Trophoblast cell (in vitro differentiated cells and primary cell): Measurements from ENCODE around the gene CEP192.
"Not testable (repeated sequence)": the region's sequence is repeated elsewhere in the genome, so short reads cannot be mapped to it uniquely, and the experiment has no call there.

Source experiments
- DNase-seq, 2 donors: peaks; one replicate each; pipeline ENCODE4 v3.0.0-alpha.2; 2016
- H2AFZ ChIP-seq: 2 replicates; pipeline ENCODE4 v1.6.1; 2013; ENCODE audit warnings: low read length, moderate library complexity, mild to moderate bottlenecking; ENCODE audit not compliant: insufficient read depth, poor library complexity
- H2AK5ac ChIP-seq: 2 replicates; pipeline ENCODE4 v1.6.1; 2013; ENCODE audit warnings: mild to moderate bottlenecking, low read length
- H2BK120ac ChIP-seq: 2 replicates; pipeline ENCODE4 v1.6.1; 2013; ENCODE audit warnings: low read length, mild to moderate bottlenecking, moderate library complexity; ENCODE audit not compliant: insufficient read depth, poor library complexity
- H2BK12ac ChIP-seq: 2 replicates; pipeline ENCODE4 v1.6.1; 2013; ENCODE audit warnings: mild to moderate bottlenecking, low read length, moderate library complexity
- H2BK5ac ChIP-seq: 2 replicates; pipeline ENCODE4 v1.6.1; 2013; ENCODE audit warnings: low read length, low read depth, moderate library complexity, mild to moderate bottlenecking; ENCODE audit not compliant: poor library complexity
- H3K14ac ChIP-seq: 2 replicates; pipeline ENCODE4 v1.6.1; 2013; ENCODE audit warnings: mild to moderate bottlenecking, low read length
- H3K18ac ChIP-seq: 2 replicates; pipeline ENCODE4 v1.6.1; 2013; ENCODE audit warnings: mild to moderate bottlenecking, low read length
- H3K23ac ChIP-seq: 2 replicates; pipeline ENCODE4 v1.6.1; 2013; ENCODE audit warnings: low read length
- H3K27ac ChIP-seq: 2 replicates; pipeline ENCODE4 v1.5.1; 2013; ENCODE audit warnings: low read depth, mild to moderate bottlenecking, inconsistent platforms, low read length, moderate library complexity
- H3K27me3 ChIP-seq: 2 replicates; pipeline ENCODE4 v1.6.1; 2013; ENCODE audit warnings: inconsistent platforms, mild to moderate bottlenecking, low read length, moderate library complexity; ENCODE audit not compliant: insufficient read depth
- H3K36me3 ChIP-seq, 2 experiments: 1 replicate in 1 of 2; 2 replicates in 1 of 2; pipeline ENCODE4 v1.6.1; 2013; ENCODE audit warnings: low read length in 2 of 2, mild to moderate bottlenecking in 2 of 2, moderate library complexity in 1 of 2; ENCODE audit not compliant: insufficient read depth in 2 of 2, control insufficient read depth in 1 of 2
- H3K4ac ChIP-seq: 2 replicates; pipeline ENCODE4 v1.6.1; 2013; ENCODE audit warnings: low read depth, mild to moderate bottlenecking, low read length, moderate library complexity
- H3K4me1 ChIP-seq, 2 experiments: 1 replicate in 1 of 2; 2 replicates in 1 of 2; pipeline ENCODE4 v1.6.1; 2013; ENCODE audit warnings: low read length in 2 of 2, mild to moderate bottlenecking in 2 of 2, moderate library complexity in 1 of 2; ENCODE audit not compliant: insufficient read depth in 2 of 2, control insufficient read depth in 1 of 2
- H3K4me2 ChIP-seq: 2 replicates; pipeline ENCODE4 v1.6.1; 2013; ENCODE audit warnings: inconsistent platforms, mild to moderate bottlenecking, low read length, moderate library complexity
- H3K4me3 ChIP-seq: 2 replicates; pipeline ENCODE4 v1.5.1; 2013; ENCODE audit warnings: mild to moderate bottlenecking, low read depth, low read length, inconsistent platforms
- H3K79me1 ChIP-seq: one replicate; pipeline ENCODE4 v1.6.1; 2013; ENCODE audit warnings: low read length
- H3K79me2 ChIP-seq: 2 replicates; pipeline ENCODE4 v1.6.1; 2013; ENCODE audit warnings: low read length, mild to moderate bottlenecking; ENCODE audit not compliant: control insufficient read depth, insufficient read depth, poor library complexity
- H3K9ac ChIP-seq: 2 replicates; pipeline ENCODE4 v1.6.1; 2013; ENCODE audit warnings: mild to moderate bottlenecking, low read length
- H3K9me3 ChIP-seq: 2 replicates; pipeline ENCODE4 v1.6.1; 2013; ENCODE audit warnings: low read depth, mild to moderate bottlenecking, control low read depth, inconsistent platforms, low read length; ENCODE audit not compliant: insufficient read depth
- H4K12ac ChIP-seq: 2 replicates; pipeline ENCODE4 v1.6.1; 2013; ENCODE audit warnings: low read depth, mild to moderate bottlenecking, low read length, moderate library complexity
- H4K8ac ChIP-seq: 2 replicates; pipeline ENCODE4 v1.6.1; 2013; ENCODE audit warnings: low read depth, mild to moderate bottlenecking, low read length, moderate library complexity
- H4K91ac ChIP-seq: one replicate; pipeline ENCODE4 v1.6.1; 2013; ENCODE audit warnings: low read depth, mild to moderate bottlenecking, low read length, moderate library complexity
- WGBS: extraction: QIAGEN DNeasy Blood & Tissue Kit; methylation state at CpG from one replicate; pipeline ENCODE4 v1.1.7; 2013; ENCODE audit warnings: missing lambda C conversion rate; ENCODE audit not compliant: insufficient read length, insufficient coverage; ENCODE audit errors: extremely low coverage; 5-methylcytosine and 5-hydroxymethylcytosine counted together

Gene CEP192

GRCh38 chr18:13077473-13077872 lies 86.3 kb downstream of the CEP192 start:
- no peak overlapping the region for H3K9ac ChIP-seq
- H2AFZ ChIP-seq, result no peak overlapping the region
- no peak for DNase-seq
- H3K4ac ChIP-seq, result no peak overlapping the region
- WGBS, result no CpG with 5 or more reads among the region's 2 CpGs
- H3K14ac ChIP-seq, result no peak overlapping the region
- no peak overlapping the region for H3K18ac ChIP-seq
- H2AK5ac ChIP-seq, result no peak overlapping the region
- no peaks in the 10 kb centered on the region for H3K79me2 ChIP-seq
- no peak overlapping the region for H3K27ac ChIP-seq
- H3K4me3 ChIP-seq, result no peak overlapping the region
- H4K12ac ChIP-seq, result no peak overlapping the region
- H3K36me3 ChIP-seq, result peaks cover 9 to 17% of the 10 kb centered on the region in 2 experiments
- H3K79me1 ChIP-seq, result no peaks in the 10 kb centered on the region
- no peak overlapping the region for H2BK120ac ChIP-seq
- no peak overlapping the region for H4K8ac ChIP-seq
- no peak overlapping the region for H3K23ac ChIP-seq
- no peak overlapping the region for H3K4me2 ChIP-seq
- no peak overlapping the region for H2BK12ac ChIP-seq
- H3K27me3 ChIP-seq, result no peaks in the 10 kb centered on the region
- no peak overlapping the region for H2BK5ac ChIP-seq
- no peaks in the 10 kb centered on the region for H3K9me3 ChIP-seq
- H3K4me1 ChIP-seq, result no peaks in the 10 kb centered on the region
- H4K91ac ChIP-seq, result no peak overlapping the region

- not testable (repeated sequence) for H2AK5ac ChIP-seq, H3K4me2 ChIP-seq, H3K18ac ChIP-seq, H3K9ac ChIP-seq, H3K14ac ChIP-seq, H3K23ac ChIP-seq, H2BK5ac ChIP-seq, H4K8ac ChIP-seq, H2AFZ ChIP-seq, H3K4me3 ChIP-seq, H2BK12ac ChIP-seq, H3K27ac ChIP-seq, DNase-seq, H3K79me2 ChIP-seq, H3K27me3 ChIP-seq, H3K9me3 ChIP-seq, H4K91ac ChIP-seq, H4K12ac ChIP-seq, H3K4me1 ChIP-seq, H3K79me1 ChIP-seq, H2BK120ac ChIP-seq, H3K4ac ChIP-seq
- peaks cover 9 to 17% of the 10 kb centered on the region in 2 experiments for H3K36me3 ChIP-seq
These were observed 86.9 kb downstream of the CEP192 start for GRCh38 chr18:13078065-13078464.

GRCh38 chr18:13086906-13087305 lies 95.7 kb downstream of the CEP192 start:
- H3K4me3 ChIP-seq, result no peak overlapping the region
- H4K12ac ChIP-seq, result no peak overlapping the region
- no peak overlapping the region for H2AK5ac ChIP-seq
- H3K14ac ChIP-seq, result no peak overlapping the region
- H3K79me2 ChIP-seq, result no peaks in the 10 kb centered on the region
- H2BK120ac ChIP-seq, result no peak overlapping the region
- no peak overlapping the region for H3K9ac ChIP-seq
- no peak overlapping the region for H2BK12ac ChIP-seq
- H3K4ac ChIP-seq, result no peak overlapping the region
- H3K23ac ChIP-seq, result no peak overlapping the region
- H2AFZ ChIP-seq, result no peak overlapping the region
- H3K27ac ChIP-seq, result no peak overlapping the region
- no peaks in the 10 kb centered on the region for H3K79me1 ChIP-seq
- no peaks in the 10 kb centered on the region for H3K27me3 ChIP-seq
- no peak overlapping the region for H3K4me2 ChIP-seq
- no peak overlapping the region for H3K18ac ChIP-seq
- H2BK5ac ChIP-seq, result no peak overlapping the region
- WGBS, result no CpG with 5 or more reads among the region's 4 CpGs
- peaks cover 11 to 12% of the 10 kb centered on the region in 2 experiments for H3K36me3 ChIP-seq
- no peak overlapping the region for H4K8ac ChIP-seq
- H3K9me3 ChIP-seq, result peaks cover 6% of the 10 kb centered on the region
- no peak overlapping the region for H4K91ac ChIP-seq
- H3K4me1 ChIP-seq, result no peaks in the 10 kb centered on the region
- DNase-seq, result no peak

GRCh38 chr18:13095466-13095865 lies 104.3 kb downstream of the CEP192 start:
- Histone ChIP-seq H3K4me3 (no peak overlapping the region), H2BK5ac (no peak overlapping the region), H3K4ac (no peak overlapping the region), H4K91ac (no peak overlapping the region), H3K23ac (no peak overlapping the region), H3K18ac (no peak overlapping the region), H2AK5ac (no peak overlapping the region), H4K8ac (no peak overlapping the region), H3K36me3 (peaks cover 24 to 26% of the 10 kb centered on the region in 2 experiments), H3K27me3 (no peaks in the 10 kb centered on the region), H3K9ac (no peak overlapping the region), H4K12ac (no peak overlapping the region), H2BK12ac (no peak overlapping the region), H3K4me1 (no peaks in the 10 kb centered on the region), H3K79me1 (no peaks in the 10 kb centered on the region), H3K4me2 (no peak overlapping the region), H2AFZ (no peak overlapping the region), H2BK120ac (no peak overlapping the region), H3K9me3 (peaks cover 4% of the 10 kb centered on the region), H3K27ac (no peak overlapping the region), H3K79me2 (no peaks in the 10 kb centered on the region), H3K14ac (no peak overlapping the region)
- DNase-seq, result no peak
- WGBS, result no CpG with 5 or more reads among the region's 12 CpGs
